ENCODE results near the gene ZNF414.

ZNF414 gene

DNA sequence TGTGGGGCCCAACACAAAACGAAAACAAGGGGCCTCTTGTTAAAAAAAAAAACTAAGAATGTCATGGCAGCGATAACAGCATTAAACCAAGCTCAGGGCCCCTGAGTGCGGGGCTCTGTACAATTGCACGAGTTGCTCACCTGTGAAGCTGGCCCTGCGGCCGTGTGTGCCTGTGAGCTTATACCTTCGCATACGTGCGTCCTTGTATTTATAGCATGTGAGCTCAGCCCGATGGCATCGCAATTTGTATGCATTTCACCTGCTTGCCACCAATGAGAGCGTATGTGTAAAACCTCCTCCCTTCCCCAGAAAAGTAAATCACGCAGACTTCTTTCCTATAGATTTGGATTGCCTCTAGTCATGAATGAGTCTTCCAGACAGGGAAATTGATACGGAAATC is 52.1 kb downstream of the ZNF414 start:
- DNase-seq = no peak

DNA sequence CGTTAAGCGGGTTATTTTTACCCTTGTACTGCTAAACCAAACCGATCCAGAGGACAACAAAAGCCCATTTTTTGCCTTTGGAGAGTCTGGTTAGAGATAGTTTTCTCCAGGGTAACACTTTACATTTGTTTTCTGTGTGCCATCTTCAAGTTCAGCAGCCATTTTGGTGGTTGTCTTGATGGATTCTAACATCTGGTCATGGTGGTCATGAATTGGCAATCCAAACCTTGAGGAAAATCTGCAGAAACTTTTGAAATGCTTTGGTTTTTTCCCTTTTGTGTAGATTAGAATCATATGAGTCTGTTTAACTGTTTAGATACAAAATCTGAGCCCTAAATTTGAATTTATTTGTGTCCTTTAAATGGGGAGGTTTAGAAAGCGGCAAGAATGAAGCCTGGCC is 52.6 kb downstream of the ZNF414 start:
- no peak for DNase-seq

- no peak for DNase-seq
Observed at GRCh38 chr19:8460516-8461298, 53.3 kb downstream of the ZNF414 start.
